ENCODE results near the gene VWA1.
A peak's percentile ranks its signal among the peaks of the same experiment; 100 is the strongest.

The VWA1 gene

DNA sequence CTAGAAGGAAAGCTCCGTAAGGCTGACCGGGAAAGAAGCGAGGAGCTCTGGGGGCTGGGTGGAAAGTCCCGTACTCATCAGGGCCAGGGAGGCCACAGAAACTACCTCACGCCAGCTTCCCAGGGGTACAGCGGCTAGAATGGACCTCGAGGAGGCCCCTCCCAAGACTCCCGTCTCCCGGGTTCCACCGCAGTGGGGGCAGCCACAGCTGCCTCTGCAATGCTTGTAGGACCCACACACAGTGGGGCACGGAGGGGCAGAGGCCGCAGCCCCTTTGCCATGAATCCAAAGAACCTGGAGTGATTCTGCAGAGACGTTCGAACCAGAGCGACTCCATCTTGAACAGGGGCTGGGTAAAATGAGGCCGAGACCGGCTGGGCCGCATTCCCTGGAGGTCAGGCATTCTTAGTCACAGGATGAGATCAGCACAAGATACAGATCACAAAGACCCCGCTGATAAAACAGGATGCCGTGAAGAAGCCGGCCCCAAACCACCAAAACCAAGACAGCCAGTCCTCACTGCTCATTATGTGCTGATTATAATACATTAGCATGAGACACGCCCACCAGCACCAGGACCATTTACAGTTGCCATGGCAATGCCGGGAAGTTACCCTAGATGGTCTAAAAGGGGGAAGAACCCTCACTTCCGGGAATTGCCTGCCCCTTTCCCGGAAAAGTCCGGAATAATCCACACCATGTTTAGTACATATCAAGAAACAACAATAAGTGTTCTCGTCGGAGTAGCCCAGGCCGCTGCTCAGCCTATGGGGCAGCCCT lies 12.8 kb upstream of the VWA1 start:
- Histone ChIP-seq H3K4me2 (0 out of 2 replicates have a peak overlapping the region, but pooled peaks have one; percentile 14), H3K9ac (no peak overlapping the region), H3K79me2 (ENCODE audit: insufficient read depth, low read depth) (no peaks in the 10 kb centered on the region), H3K4me3 (IDR thresholded peaks at IDR 0.05; ENCODE audit: insufficient read depth, low read depth, low read length) (no peak overlapping the region), H4K20me1 (ENCODE audit: insufficient read depth) (no peaks in the 10 kb centered on the region), H3K27ac (no peak overlapping the region), H3K36me3 (ENCODE audit: insufficient read depth) (no peaks in the 10 kb centered on the region), H3K27me3 (ENCODE audit: insufficient read depth, low read depth) (peaks cover 4% of the 10 kb centered on the region; the same call in 1 of the 2 replicates), H2AFZ (ENCODE audit: low read depth) (peak overlapping the region; percentile 42; the same call in 1 of the 2 replicates), H3K4me1 (ENCODE audit: low read depth, poor library complexity, severe bottlenecking) (peaks cover 13% of the 10 kb centered on the region)
- no peak for TF ChIP-seq CTCF (conservative IDR thresholded peaks at IDR 0.05; ENCODE audit: low read depth, low read length)

DNA sequence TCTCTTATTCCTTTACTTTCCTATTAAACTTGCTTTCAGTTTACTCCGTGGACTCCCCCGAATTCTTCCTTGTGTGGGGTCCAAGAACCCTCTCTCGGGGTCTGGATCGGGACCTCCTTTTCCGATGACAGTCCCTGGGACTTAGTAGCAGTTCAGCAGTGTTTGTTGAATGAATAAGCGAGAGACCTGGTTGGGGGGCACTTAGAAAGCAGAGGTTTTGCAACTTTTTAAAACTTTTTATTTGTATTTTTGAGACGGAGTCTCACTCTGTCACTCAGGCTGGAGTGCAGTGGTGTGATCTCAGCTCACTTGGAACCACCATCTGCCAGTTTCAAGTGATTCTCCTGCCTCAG lies 12.3 kb upstream of the VWA1 start:
- H3K36me3 ChIP-seq (ENCODE audit: insufficient read depth) = no peaks in the 10 kb centered on the region
- H2AFZ ChIP-seq (ENCODE audit: low read depth) = no peak overlapping the region
- no peak for TF ChIP-seq CTCF (conservative IDR thresholded peaks at IDR 0.05; ENCODE audit: low read depth, low read length)
- H4K20me1 ChIP-seq (ENCODE audit: insufficient read depth) = no peaks in the 10 kb centered on the region
- no peak overlapping the region for H3K4me3 ChIP-seq (IDR thresholded peaks at IDR 0.05; ENCODE audit: insufficient read depth, low read depth, low read length)
- peaks cover 5% of the 10 kb centered on the region; the same call in 1 of the 2 replicates for H3K27me3 ChIP-seq (ENCODE audit: insufficient read depth, low read depth)
- no peak overlapping the region for H3K4me2 ChIP-seq
- peaks cover 13% of the 10 kb centered on the region for H3K4me1 ChIP-seq (ENCODE audit: low read depth, poor library complexity, severe bottlenecking)
- no peak overlapping the region for H3K27ac ChIP-seq
- H3K9ac ChIP-seq = no peak overlapping the region
- no peaks in the 10 kb centered on the region for H3K79me2 ChIP-seq (ENCODE audit: insufficient read depth, low read depth)

- TF ChIP-seq CTCF (conservative IDR thresholded peaks at IDR 0.05; ENCODE audit: low read depth, low read length) = no peak
- Histone ChIP-seq H3K36me3 (ENCODE audit: insufficient read depth) (no peaks in the 10 kb centered on the region), H3K4me2 (no peak overlapping the region), H3K4me1 (ENCODE audit: low read depth, poor library complexity, severe bottlenecking) (peaks cover 13% of the 10 kb centered on the region), H4K20me1 (ENCODE audit: insufficient read depth) (no peaks in the 10 kb centered on the region), H2AFZ (ENCODE audit: low read depth) (no peak overlapping the region), H3K9ac (no peak overlapping the region), H3K4me3 (IDR thresholded peaks at IDR 0.05; ENCODE audit: insufficient read depth, low read depth, low read length) (no peak overlapping the region), H3K79me2 (ENCODE audit: insufficient read depth, low read depth) (no peaks in the 10 kb centered on the region), H3K27me3 (ENCODE audit: insufficient read depth, low read depth) (peaks cover 20% of the 10 kb centered on the region), H3K27ac (no peak overlapping the region)
Observed at GRCh38 chr1:1424707-1425106, 10.8 kb upstream of the VWA1 start.

- H3K27me3 ChIP-seq (ENCODE audit: insufficient read depth, low read depth) = peaks cover 26% of the 10 kb centered on the region
- no peak overlapping the region for H3K4me3 ChIP-seq (IDR thresholded peaks at IDR 0.05; ENCODE audit: insufficient read depth, low read depth, low read length)
- no peak overlapping the region for H2AFZ ChIP-seq (ENCODE audit: low read depth)
- no peak overlapping the region for H3K9ac ChIP-seq
- H3K27ac ChIP-seq = no peak overlapping the region
- H4K20me1 ChIP-seq (ENCODE audit: insufficient read depth) = no peaks in the 10 kb centered on the region
- no peak for TF ChIP-seq CTCF (conservative IDR thresholded peaks at IDR 0.05; ENCODE audit: low read depth, low read length)
- H3K4me2 ChIP-seq = no peak overlapping the region
- H3K4me1 ChIP-seq (ENCODE audit: low read depth, poor library complexity, severe bottlenecking) = peaks cover 13% of the 10 kb centered on the region
- no peaks in the 10 kb centered on the region for H3K79me2 ChIP-seq (ENCODE audit: insufficient read depth, low read depth)
- no peaks in the 10 kb centered on the region for H3K36me3 ChIP-seq (ENCODE audit: insufficient read depth)
Observed at GRCh38 chr1:1425426-1425752, 10.1 kb upstream of the VWA1 start.
